SK-N-MC (cell line): ENCODE results near the gene SPOUT1.
"Not testable (repeated sequence)": the region's sequence is repeated elsewhere in the genome, so short reads cannot be mapped to it uniquely, and the experiment has no call there.

ENCODE experiments used
- DNase-seq: peaks from one replicate; pipeline ENCODE4 v3.0.0-alpha.2; 2011; ENCODE audit warnings: low read depth, low spot score
- H3K27ac ChIP-seq: fragments of 200-600 bp; sonication (generic); 2 replicates; pipeline ENCODE4 v1.5.1; 2016; ENCODE audit warnings: mixed run types
- H3K36me3 ChIP-seq: fragments of 200-600 bp; sonication (generic); 2 replicates; pipeline ENCODE4 v1.6.1; 2017; ENCODE audit warnings: antibody characterized with exemption, low read length, mixed read lengths; ENCODE audit not compliant: insufficient read depth
- H3K4me3 ChIP-seq: fragments of 200-600 bp; sonication (generic); 2 replicates; pipeline ENCODE4 v1.5.1; 2016
- H3K9ac ChIP-seq: fragments of 200-600 bp; sonication (generic); 2 replicates; pipeline ENCODE4 v1.8.0; 2017; ENCODE audit warnings: mixed run types, mixed read lengths; ENCODE audit not compliant: insufficient read length
- H3K9me3 ChIP-seq: fragments of 200-600 bp; sonication (generic); 2 replicates; pipeline ENCODE4 v1.6.1; 2017; ENCODE audit warnings: low read depth, mild to moderate bottlenecking, antibody characterized with exemption, low read length, moderate library complexity, mixed read lengths
- EZH2 ChIP-seq: fragments of 200-600 bp; sonication (generic); IDR thresholded peaks from one replicate; pipeline ENCODE4 v1.6.1; 2017; ENCODE audit warnings: antibody characterized with exemption
- FOXP2 ChIP-seq: optimal IDR thresholded peaks from 2 replicates; pipeline ENCODE3; 2011; ENCODE audit warnings: mild to moderate bottlenecking, moderate library complexity; ENCODE audit not compliant: insufficient read depth; ENCODE audit errors: extremely low read length, control extremely low read depth
- POLR2AphosphoS5 ChIP-seq: IDR thresholded peaks from 2 replicates; pipeline ENCODE4 v1.6.1; 2012; ENCODE audit warnings: mild to moderate bottlenecking, low read depth, low read length, borderline replicate concordance

The SPOUT1 gene

DNA sequence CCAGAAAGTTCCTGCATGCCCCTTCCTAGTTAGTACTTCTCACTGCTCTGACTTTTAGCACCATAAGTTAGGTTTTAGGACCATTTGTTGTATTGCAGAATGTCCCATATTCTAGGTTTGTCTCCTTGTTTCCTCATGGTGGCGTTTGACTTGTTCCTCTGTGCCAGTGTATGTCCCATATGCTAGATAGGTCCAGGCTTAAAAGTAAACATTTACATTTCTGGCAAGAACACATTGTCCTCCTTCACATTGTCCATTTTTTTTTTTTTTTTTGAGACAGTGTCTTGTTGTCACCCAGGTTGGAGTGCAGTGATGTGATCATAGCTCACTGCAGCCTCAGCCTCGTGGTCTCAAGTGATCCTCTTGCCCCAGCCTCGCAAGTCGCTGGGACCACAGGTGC, 27.1 kb downstream of the SPOUT1 start:
- Histone ChIP-seq H3K36me3 (peaks cover 48% of the 10 kb centered on the region), H3K9ac (no peak overlapping the region), H3K9me3 (no peaks in the 10 kb centered on the region), H3K4me3 (no peak overlapping the region), H3K27ac (no peak overlapping the region)
- DNase-seq: no peak
- TF ChIP-seq FOXP2 (no peak), POLR2AphosphoS5 (no peak), EZH2 (no peak)

DNA sequence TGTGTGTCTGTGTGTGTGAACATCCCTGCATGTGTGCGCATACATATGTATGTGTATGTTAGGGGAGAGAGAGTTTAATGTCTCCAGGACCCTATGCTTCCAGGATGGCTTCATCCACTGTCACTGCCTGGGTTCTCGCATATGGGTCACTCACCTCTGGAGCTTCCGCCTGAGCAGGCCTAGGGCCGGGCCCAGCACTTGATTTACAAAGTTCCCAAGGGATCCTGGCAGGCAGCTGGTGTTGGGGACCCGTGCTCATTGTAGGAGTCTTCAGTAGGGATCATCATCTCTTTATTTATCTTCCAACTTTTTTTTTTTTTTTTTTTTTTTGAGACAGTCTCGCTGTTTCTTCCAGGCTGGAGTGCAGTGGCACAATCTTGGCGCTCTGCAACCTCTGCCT, 29.5 kb downstream of the SPOUT1 start:
- peaks cover 45% of the 10 kb centered on the region for H3K36me3 ChIP-seq
- H3K9ac ChIP-seq: no peak overlapping the region
- no peaks in the 10 kb centered on the region for H3K9me3 ChIP-seq
- no peak for DNase-seq
- no peak overlapping the region for H3K4me3 ChIP-seq
- no peak for TF ChIP-seq EZH2
- no peak for TF ChIP-seq FOXP2
- no peak for TF ChIP-seq POLR2AphosphoS5
- H3K27ac ChIP-seq: no peak overlapping the region

DNA sequence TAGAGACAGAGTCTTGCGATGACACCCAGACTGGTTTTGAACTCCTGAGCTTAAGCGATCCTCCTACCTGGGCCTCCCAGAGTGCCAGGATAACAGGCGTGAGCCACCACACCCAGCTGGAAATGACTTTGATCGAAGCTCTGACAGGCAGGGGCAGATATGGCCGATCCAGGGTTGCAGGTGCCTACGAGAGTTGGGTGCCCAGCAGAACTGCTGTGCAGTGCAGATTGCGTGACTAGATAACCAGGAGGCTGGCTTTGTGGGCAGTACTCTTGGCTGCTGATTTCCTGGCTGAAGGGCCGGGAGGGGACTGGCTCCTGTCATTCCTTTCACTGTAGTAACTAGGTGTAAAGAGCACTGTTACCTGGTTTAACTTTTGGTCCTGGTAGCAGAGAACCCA, 30.7 kb downstream of the SPOUT1 start:
- H3K36me3 ChIP-seq: peaks cover 42% of the 10 kb centered on the region
- no peak for DNase-seq
- no peak overlapping the region for H3K9ac ChIP-seq
- no peak overlapping the region for H3K27ac ChIP-seq
- H3K4me3 ChIP-seq: no peak overlapping the region
- TF ChIP-seq FOXP2 (no peak), POLR2AphosphoS5 (no peak), EZH2 (no peak)
- no peaks in the 10 kb centered on the region for H3K9me3 ChIP-seq

DNA sequence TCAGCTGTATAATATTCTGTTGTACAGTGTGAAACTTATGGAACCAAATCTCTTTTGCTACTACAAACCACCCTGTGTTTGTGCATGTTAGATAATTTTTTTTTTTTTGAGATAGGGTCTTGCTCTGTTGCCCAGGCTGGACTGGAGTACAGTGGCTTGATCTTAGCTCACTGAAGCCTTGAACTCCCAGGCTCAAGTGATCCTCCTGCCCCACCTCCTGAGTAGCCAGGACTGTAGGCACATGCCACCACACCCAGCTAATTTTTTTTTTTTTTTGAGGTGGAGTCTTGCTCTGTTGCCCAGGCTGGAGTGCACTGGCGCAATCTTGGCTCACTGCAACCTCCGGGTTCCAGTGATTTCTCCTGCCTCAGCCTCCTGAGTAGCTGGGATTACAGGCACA, 34.6 kb downstream of the SPOUT1 start:
- H3K36me3 ChIP-seq: peaks cover 37% of the 10 kb centered on the region; the same call in 1 of the 2 replicates
- not testable (repeated sequence) for DNase-seq, H3K4me3 ChIP-seq, H3K9ac ChIP-seq, H3K9me3 ChIP-seq, H3K27ac ChIP-seq

DNA sequence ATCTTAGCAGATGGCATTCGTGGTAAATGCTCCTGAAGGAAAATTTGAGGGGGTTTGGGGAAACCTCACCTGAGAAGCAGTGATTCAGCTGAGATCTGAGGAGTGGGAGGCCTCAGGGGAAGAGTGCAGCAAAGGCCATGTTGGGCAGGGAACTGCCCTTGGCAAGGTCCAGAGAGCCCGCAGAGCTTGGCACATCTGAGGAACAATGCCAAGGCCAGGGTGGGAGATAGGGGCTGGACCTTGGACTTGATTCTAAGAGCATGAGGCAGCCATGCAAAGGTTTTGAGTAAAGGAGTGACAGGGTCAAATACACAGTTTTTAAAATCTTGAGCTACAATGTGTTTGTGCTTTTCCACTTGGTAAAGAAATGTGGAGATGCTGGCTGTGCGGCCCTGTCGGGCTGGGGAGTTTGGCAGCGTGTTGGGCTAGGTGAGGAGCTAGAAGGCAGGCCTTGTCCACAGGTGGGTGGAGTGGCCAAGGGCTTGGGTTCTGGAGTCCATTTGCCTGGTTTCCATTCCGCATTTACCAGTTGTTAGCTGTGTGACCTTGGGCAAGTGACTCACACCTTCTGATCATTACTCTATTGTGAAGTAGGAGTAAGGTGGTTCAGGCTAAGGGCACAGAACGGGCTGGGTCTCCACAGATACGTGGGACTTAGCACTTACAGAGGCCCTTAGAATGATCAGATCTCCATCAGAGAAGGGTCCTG, 36.5 kb downstream of the SPOUT1 start:
- DNase-seq: no peak
- peaks cover 26% of the 10 kb centered on the region; the same call in 1 of the 2 replicates for H3K36me3 ChIP-seq
- no peak overlapping the region for H3K9ac ChIP-seq
- no peaks in the 10 kb centered on the region for H3K9me3 ChIP-seq
- TF ChIP-seq FOXP2 (no peak), EZH2 (no peak), POLR2AphosphoS5 (no peak)
- no peak overlapping the region for H3K27ac ChIP-seq
- H3K4me3 ChIP-seq: no peak overlapping the region

DNA sequence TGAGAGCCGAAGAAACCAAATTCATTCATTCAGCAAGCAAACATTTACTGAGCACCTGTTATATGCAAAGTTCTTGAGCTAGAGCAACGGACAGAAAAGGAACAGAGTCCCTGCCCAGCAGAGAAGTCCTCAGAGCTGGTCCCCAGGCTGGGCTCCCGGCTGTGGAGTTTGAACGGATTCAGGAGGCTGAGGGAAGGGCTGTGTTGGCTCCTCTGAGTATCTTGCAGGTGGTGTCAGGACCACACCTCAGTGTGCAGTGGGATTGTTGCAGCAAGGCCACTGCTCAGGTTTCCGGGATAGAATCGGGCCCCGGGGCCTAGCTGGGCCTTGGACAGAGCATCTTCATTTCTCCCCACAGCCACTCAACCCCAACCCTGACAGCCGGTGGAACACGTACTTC, 37.5 kb downstream of the SPOUT1 start:
- H3K36me3 ChIP-seq: peaks cover 21% of the 10 kb centered on the region; the same call in 1 of the 2 replicates
- DNase-seq: no peak
- no peak overlapping the region for H3K27ac ChIP-seq
- H3K9ac ChIP-seq: no peak overlapping the region
- TF ChIP-seq FOXP2 (no peak), EZH2 (no peak), POLR2AphosphoS5 (no peak)
- H3K4me3 ChIP-seq: no peak overlapping the region
- H3K9me3 ChIP-seq: no peaks in the 10 kb centered on the region

DNA sequence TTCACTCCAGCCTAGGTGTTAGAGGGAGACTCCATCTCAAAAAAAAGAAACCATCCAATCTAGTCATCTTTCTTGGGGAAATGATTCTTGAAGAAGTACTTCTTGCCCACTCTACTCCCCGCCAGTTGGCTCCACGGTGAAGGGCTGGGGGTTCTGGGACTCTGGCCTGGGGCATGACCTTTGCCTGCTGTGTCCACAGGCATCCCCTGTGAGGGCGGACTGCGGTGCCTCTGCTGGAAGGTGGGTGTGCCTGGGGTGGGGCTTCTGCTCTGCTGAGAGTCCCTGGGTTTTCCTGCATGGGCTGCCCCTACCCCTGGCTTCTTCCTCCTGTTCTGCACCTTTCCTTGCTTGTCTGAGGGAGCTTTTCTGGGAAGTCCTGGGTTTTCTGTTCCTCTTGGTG, 39.1 kb downstream of the SPOUT1 start:
- no peak overlapping the region for H3K4me3 ChIP-seq
- H3K27ac ChIP-seq: no peak overlapping the region
- no peak for DNase-seq
- no peaks in the 10 kb centered on the region for H3K9me3 ChIP-seq
- no peak for TF ChIP-seq EZH2
- no peak for TF ChIP-seq FOXP2
- TF ChIP-seq POLR2AphosphoS5: no peak
- peaks cover 15% of the 10 kb centered on the region; the same call in 1 of the 2 replicates for H3K36me3 ChIP-seq
- H3K9ac ChIP-seq: no peak overlapping the region

DNA sequence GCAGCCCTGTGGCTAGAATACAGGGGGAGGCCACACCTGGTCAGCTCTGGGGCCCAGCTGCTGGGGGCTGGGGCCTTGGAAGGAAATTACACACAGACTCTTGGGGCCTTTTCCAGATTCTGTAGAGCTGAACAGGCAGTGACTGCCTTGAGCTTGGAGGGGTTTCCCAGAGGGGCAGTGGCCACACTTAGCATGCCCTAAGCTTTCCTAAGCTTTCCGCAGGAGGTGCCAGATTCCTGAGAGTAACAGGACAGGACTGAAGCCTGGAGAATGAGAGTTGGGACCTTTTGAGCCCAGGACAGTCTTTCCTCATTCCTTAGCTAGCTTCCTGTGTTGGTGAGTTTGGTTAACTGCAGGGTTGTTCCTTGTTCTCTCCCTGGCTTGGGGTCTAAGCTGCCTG, 41.1 kb downstream of the SPOUT1 start:
- DNase-seq: no peak
- peaks cover 15% of the 10 kb centered on the region; the same call in 1 of the 2 replicates for H3K36me3 ChIP-seq
- no peak overlapping the region for H3K27ac ChIP-seq
- H3K9me3 ChIP-seq: no peaks in the 10 kb centered on the region
- no peak overlapping the region for H3K9ac ChIP-seq
- TF ChIP-seq EZH2 (no peak), POLR2AphosphoS5 (no peak), FOXP2 (no peak)
- H3K4me3 ChIP-seq: peak overlapping the region; percentile 97

DNA sequence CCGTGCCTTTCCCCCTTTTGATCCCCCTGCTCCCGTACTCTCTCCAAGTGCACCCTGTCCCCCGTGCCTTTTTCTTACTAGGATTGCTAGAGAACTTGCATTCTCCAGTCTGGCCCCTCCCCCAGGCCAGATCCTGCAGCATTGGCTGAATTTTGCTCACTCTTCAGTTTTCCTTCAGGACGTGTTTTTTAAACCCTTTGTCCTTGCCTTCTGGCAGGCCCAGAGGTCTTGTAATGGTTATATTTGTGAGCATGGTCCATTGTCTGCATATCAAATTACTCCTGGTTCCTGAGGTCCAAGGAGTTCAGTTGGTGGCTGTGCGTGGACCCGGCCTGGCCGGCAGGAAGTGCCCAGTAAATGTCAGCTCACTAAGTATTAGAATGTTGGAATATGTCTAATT, 41.9 kb downstream of the SPOUT1 start:
- Histone ChIP-seq H3K36me3 (peaks cover 9% of the 10 kb centered on the region; the same call in 1 of the 2 replicates), H3K9ac (peak overlapping the region; percentile 87), H3K27ac (peak overlapping the region; percentile 29; the same call in 1 of the 2 replicates), H3K9me3 (no peaks in the 10 kb centered on the region), H3K4me3 (peak overlapping the region; percentile 97)
- DNase-seq: no peak
- TF ChIP-seq EZH2 (no peak), FOXP2 (no peak), POLR2AphosphoS5 (no peak)
